Ishikawa (cell line): Measurements from ENCODE around the gene METTL1.

Experiments used
- EGR1 ChIP-seq: IDR thresholded peaks from 2 replicates; pipeline ENCODE4 v1.6.1; 2012
- EP300 ChIP-seq: IDR thresholded peaks from 2 replicates; pipeline ENCODE4 v1.6.1; 2012; ENCODE audit warnings: borderline replicate concordance
- NFIC ChIP-seq: IDR thresholded peaks from 2 replicates; pipeline ENCODE4 v1.6.1; 2012
- TCF12 ChIP-seq: IDR thresholded peaks from 2 replicates; pipeline ENCODE4 v1.6.1; 2012; ENCODE audit warnings: low read depth
- TF ChIP-seq, protein P1 (sequence below): IDR thresholded peaks from 2 replicates; pipeline ENCODE4 v1.6.1; 2012

GRCh38 chr12:57816855-57817151 is 44.9 kb upstream of the METTL1 start:
- TF ChIP-seq TCF12 (no peak), EP300 (no peak), NFIC (no peak), EGR1 (no peak)
- TF ChIP-seq, protein P1, sequence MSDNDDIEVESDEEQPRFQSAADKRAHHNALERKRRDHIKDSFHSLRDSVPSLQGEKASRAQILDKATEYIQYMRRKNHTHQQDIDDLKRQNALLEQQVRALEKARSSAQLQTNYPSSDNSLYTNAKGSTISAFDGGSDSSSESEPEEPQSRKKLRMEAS, result no peak
